ENCODE measurements around the gene PEX7.
"Not testable (repeated sequence)": the region's sequence is repeated elsewhere in the genome, so short reads cannot be mapped to it uniquely, and the experiment has no call there.

PEX7 gene

GRCh38 chr6:136846477-136846876, 24.1 kb downstream of the PEX7 start:
- not testable (repeated sequence) for DNase-seq

GRCh38 chr6:136849979-136850563, 27.7 kb downstream of the PEX7 start:
- not testable (repeated sequence) for DNase-seq

GRCh38 chr6:136859430-136859829, 37.0 kb downstream of the PEX7 start:
- DNase-seq, result no peak

- DNase-seq, result no peak
Measured at GRCh38 chr6:136860043-136860442, 37.7 kb downstream of the PEX7 start.

- DNase-seq, result no peak
Measured at GRCh38 chr6:136862662-136863061, 40.3 kb downstream of the PEX7 start.

- DNase-seq, result no peak
Measured at GRCh38 chr6:136863752-136864151, 41.4 kb downstream of the PEX7 start.

GRCh38 chr6:136864676-136865075, 42.3 kb downstream of the PEX7 start:
- DNase-seq, result no peak

GRCh38 chr6:136866872-136867416, 44.6 kb downstream of the PEX7 start:
- DNase-seq, result no peak

GRCh38 chr6:136869451-136869850, 47.1 kb downstream of the PEX7 start:
- DNase-seq, result no peak

- DNase-seq, result no peak
Measured at GRCh38 chr6:136873748-136874147, 51.4 kb downstream of the PEX7 start.

GRCh38 chr6:136876469-136876868, 54.1 kb downstream of the PEX7 start:
- not testable (repeated sequence) for DNase-seq

- no peak for DNase-seq
Measured at GRCh38 chr6:136880748-136881460, 58.5 kb downstream of the PEX7 start.

- no peak for DNase-seq
Measured at GRCh38 chr6:136886091-136886490, 63.7 kb downstream of the PEX7 start.

- DNase-seq, result peak; percentile 14
Measured at GRCh38 chr6:136887953-136888352, 65.6 kb downstream of the PEX7 start.

- DNase-seq, result peak; percentile 47
Measured at GRCh38 chr6:136889271-136890193, 67.1 kb downstream of the PEX7 start.

GRCh38 chr6:136890194-136890839, 67.9 kb downstream of the PEX7 start:
- DNase-seq, result no peak

- no peak for DNase-seq
Measured at GRCh38 chr6:136890986-136891385, 68.6 kb downstream of the PEX7 start.

- no peak for DNase-seq
Measured at GRCh38 chr6:136893187-136893586, 70.8 kb downstream of the PEX7 start.

GRCh38 chr6:136895901-136896300, 73.5 kb downstream of the PEX7 start:
- DNase-seq, result no peak

GRCh38 chr6:136897071-136897470, 74.7 kb downstream of the PEX7 start:
- no peak for DNase-seq

- DNase-seq, result no peak
Measured at GRCh38 chr6:136901212-136901784, 78.9 kb downstream of the PEX7 start.

- not testable (repeated sequence) for DNase-seq
Measured at GRCh38 chr6:136904477-136904876, 82.1 kb downstream of the PEX7 start.

Measured in SHP77 treated with DMSO at 0.1 percent for 48 hours (cell line).